Osteoblast (primary cell): Measurements from ENCODE around the gene RIC8B. TPM values are rescaled to one million over a fixed set of nuclear protein-coding genes. Genes with fewer than 3 reads are reported as not detected.

Experiments used
- DNase-seq: peaks from one replicate; pipeline ENCODE4 v3.0.0; 2011; ENCODE audit warnings: low spot score, mixed read lengths; ENCODE audit not compliant: insufficient read length; ENCODE audit errors: missing footprints
- H2AFZ ChIP-seq: 2 replicates; pipeline ENCODE4 v1.6.0; 2011; ENCODE audit warnings: mild to moderate bottlenecking, low read length
- H3K27ac ChIP-seq: 2 replicates; pipeline ENCODE4 v1.5.1; 2011; ENCODE audit warnings: mild to moderate bottlenecking, low read depth, low read length, moderate library complexity
- H3K27me3 ChIP-seq: 2 replicates; pipeline ENCODE4 v1.6.0; 2012; ENCODE audit warnings: mild to moderate bottlenecking, control low read depth, inconsistent platforms, low read length, moderate library complexity; ENCODE audit not compliant: insufficient read depth
- H3K36me3 ChIP-seq: 2 replicates; pipeline ENCODE4 v1.5.1; 2011; ENCODE audit warnings: mild to moderate bottlenecking, low read length, control low read depth, moderate library complexity; ENCODE audit not compliant: insufficient read depth
- H3K4me1 ChIP-seq: 2 replicates; pipeline ENCODE4 v1.5.1; 2011; ENCODE audit warnings: mild to moderate bottlenecking, low read length, control low read depth, moderate library complexity; ENCODE audit not compliant: insufficient read depth
- H3K4me2 ChIP-seq: 2 replicates; pipeline ENCODE4 v1.6.0; 2011; ENCODE audit warnings: mild to moderate bottlenecking, low read length; ENCODE audit not compliant: insufficient read depth
- H3K4me3 ChIP-seq: fragments of 200-600 bp; sonication (generic); 3 replicates; pipeline ENCODE4 v1.5.1; 2012; ENCODE audit warnings: mild to moderate bottlenecking, low read length, inconsistent platforms; ENCODE audit not compliant: insufficient read depth
- H3K79me2 ChIP-seq: 2 replicates; pipeline ENCODE4 v1.6.0; 2012; ENCODE audit warnings: mild to moderate bottlenecking, low read length, control low read depth, inconsistent platforms; ENCODE audit not compliant: insufficient read depth
- H3K9me3 ChIP-seq: 2 replicates; pipeline ENCODE4 v1.5.1; 2011; ENCODE audit warnings: low read depth, low read length, control low read depth
- H4K20me1 ChIP-seq: 2 replicates; pipeline ENCODE4 v1.6.0; 2012; ENCODE audit warnings: mild to moderate bottlenecking, low read length, control low read depth; ENCODE audit not compliant: insufficient read depth
- CTCF ChIP-seq: IDR thresholded peaks from 2 replicates; pipeline ENCODE4 v1.5.1; 2011; ENCODE audit warnings: mild to moderate bottlenecking, low read depth, low read length, moderate library complexity; ENCODE audit errors: extremely low read depth
- total RNA-seq: library from RNA; depleted of rRNA; stranded (reverse); fragments of >200 nt; gene quantifications from 2 replicates; pipeline ENCODE4 v1.2.3, GENCODE V29; 2012

RIC8B gene
- total RNA-seq, 1 donor = 13.4 TPM

DNA sequence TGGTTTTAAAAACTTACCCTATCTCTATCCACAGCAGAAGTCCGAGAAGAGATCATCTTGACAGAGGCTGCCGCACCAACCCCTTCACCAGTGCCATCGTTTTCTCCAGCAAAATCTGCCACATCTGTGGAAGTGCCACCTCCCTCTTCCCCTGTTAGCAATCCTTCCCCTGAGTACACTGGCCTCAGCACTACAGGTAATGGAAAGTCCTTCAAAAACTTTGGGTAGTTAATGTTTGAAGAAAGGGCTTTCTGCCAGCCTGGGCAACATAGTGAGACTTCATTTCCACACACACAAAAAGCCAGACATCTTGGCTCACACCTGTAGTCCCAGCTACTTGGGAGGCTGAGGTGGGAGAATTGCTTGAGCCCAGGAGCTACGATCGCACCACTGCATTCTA lies 41.6 kb upstream of the RIC8B start:
- Histone ChIP-seq H4K20me1 (no peaks in the 10 kb centered on the region), H3K9me3 (no peaks in the 10 kb centered on the region), H3K36me3 (no peaks in the 10 kb centered on the region), H3K4me1 (no peaks in the 10 kb centered on the region), H2AFZ (no peak overlapping the region), H3K4me3 (no peak overlapping the region), H3K27me3 (no peaks in the 10 kb centered on the region), H3K79me2 (no peaks in the 10 kb centered on the region), H3K27ac (no peak overlapping the region), H3K4me2 (no peak overlapping the region)
- no peak for TF ChIP-seq CTCF
- no peak for DNase-seq

GRCh38 chr12:106733660-106734059 lies 40.8 kb upstream of the RIC8B start:
- Histone ChIP-seq H3K9me3 (no peaks in the 10 kb centered on the region), H3K36me3 (no peaks in the 10 kb centered on the region), H3K27ac (no peak overlapping the region), H3K27me3 (no peaks in the 10 kb centered on the region), H3K79me2 (no peaks in the 10 kb centered on the region), H3K4me3 (no peak overlapping the region), H2AFZ (no peak overlapping the region), H4K20me1 (no peaks in the 10 kb centered on the region), H3K4me1 (no peaks in the 10 kb centered on the region), H3K4me2 (no peak overlapping the region)
- no peak for TF ChIP-seq CTCF
- no peak for DNase-seq

- DNase-seq = no peak
- Histone ChIP-seq H3K9me3 (no peaks in the 10 kb centered on the region), H3K4me2 (no peak overlapping the region), H3K27ac (no peak overlapping the region), H3K79me2 (no peaks in the 10 kb centered on the region), H3K4me1 (no peaks in the 10 kb centered on the region), H3K36me3 (no peaks in the 10 kb centered on the region), H3K4me3 (no peak overlapping the region), H3K27me3 (peaks cover 3% of the 10 kb centered on the region), H4K20me1 (no peaks in the 10 kb centered on the region), H2AFZ (no peak overlapping the region)
- TF ChIP-seq CTCF = no peak
Measured at GRCh38 chr12:106736051-106736957, 38.2 kb upstream of the RIC8B start.

- H3K27me3 ChIP-seq = peaks cover 7% of the 10 kb centered on the region
- no peak overlapping the region for H3K4me2 ChIP-seq
- H3K4me1 ChIP-seq = no peaks in the 10 kb centered on the region
- H3K36me3 ChIP-seq = no peaks in the 10 kb centered on the region
- no peak for TF ChIP-seq CTCF
- no peak overlapping the region for H2AFZ ChIP-seq
- no peak overlapping the region for H3K27ac ChIP-seq
- DNase-seq = no peak
- H3K9me3 ChIP-seq = no peaks in the 10 kb centered on the region
- no peaks in the 10 kb centered on the region for H3K79me2 ChIP-seq
- H4K20me1 ChIP-seq = no peaks in the 10 kb centered on the region
- no peak overlapping the region for H3K4me3 ChIP-seq
Measured at GRCh38 chr12:106739318-106739717, 35.2 kb upstream of the RIC8B start.
